Measurements from ENCODE around the gene MRPL41.

- TF ChIP-seq POLR2A (IDR thresholded peaks at IDR 0.05; ENCODE audit: low read length), result no peak
- no peak for TF ChIP-seq GATA1 (IDR thresholded peaks at IDR 0.05; ENCODE audit: low read depth, low read length)
Measured at GRCh38 chr9:137522746-137523455, 28.8 kb upstream of the MRPL41 start.

Measured in erythroblast (primary cell).